ENCODE data around the gene ROBO2.

Gene ROBO2

GRCh38 chr3:77271306-77271705 lies 231.4 kb downstream of the ROBO2 start:
- DNase-seq, result no peak

- no peak for DNase-seq
Measured at GRCh38 chr3:77271711-77272110, 231.8 kb downstream of the ROBO2 start.

DNA sequence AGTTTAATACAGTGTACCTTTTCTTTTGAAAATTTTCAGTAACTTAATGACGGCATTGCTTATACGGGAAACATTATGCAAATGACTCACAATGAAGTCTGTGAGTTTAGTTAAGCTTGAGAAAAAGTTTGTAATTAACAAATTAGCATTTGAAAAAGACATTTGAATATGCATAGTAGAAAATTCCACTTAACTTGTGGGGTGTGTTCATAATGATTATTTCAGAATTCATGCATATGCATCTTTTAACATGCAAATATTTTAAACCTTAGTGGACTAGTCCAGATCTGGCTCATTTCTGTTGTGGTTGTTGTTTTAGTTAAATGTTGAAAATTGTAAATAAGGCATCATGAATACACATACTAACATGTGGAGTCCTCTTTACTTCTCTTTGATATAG lies 239.4 kb downstream of the ROBO2 start:
- DNase-seq, result no peak

- no peak for DNase-seq
Measured at GRCh38 chr3:77281721-77282120, 241.8 kb downstream of the ROBO2 start.

- DNase-seq, result no peak
Measured at GRCh38 chr3:77283108-77283507, 243.2 kb downstream of the ROBO2 start.

- no peak for DNase-seq
Measured at GRCh38 chr3:77288348-77288747, 248.4 kb downstream of the ROBO2 start.

DNA sequence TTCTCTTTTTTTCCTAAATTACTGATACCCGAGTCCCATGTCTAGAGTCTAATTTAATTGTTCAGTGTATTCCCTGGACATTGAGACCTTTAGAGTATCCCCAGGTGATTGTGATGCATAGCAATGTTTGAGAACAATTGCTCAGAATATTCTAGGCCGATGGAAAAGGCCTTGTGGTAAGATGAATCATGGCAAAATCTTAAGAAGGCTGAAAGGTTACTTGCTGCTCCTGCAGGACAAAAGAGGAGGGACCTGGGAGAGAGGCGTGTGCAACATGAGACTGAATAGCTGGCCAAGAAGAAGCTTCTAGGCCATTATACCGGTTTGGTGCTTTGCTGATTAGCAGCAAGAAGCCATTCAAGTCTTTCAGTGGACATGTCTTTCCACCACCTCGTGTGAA lies 256.6 kb downstream of the ROBO2 start:
- no peak for DNase-seq

GRCh38 chr3:77298417-77298816 lies 258.5 kb downstream of the ROBO2 start:
- DNase-seq, result no peak

GRCh38 chr3:77303955-77304699 lies 264.2 kb downstream of the ROBO2 start:
- DNase-seq, result peak; percentile 68

GRCh38 chr3:77304700-77305021 lies 264.8 kb downstream of the ROBO2 start:
- DNase-seq, result no peak

DNA sequence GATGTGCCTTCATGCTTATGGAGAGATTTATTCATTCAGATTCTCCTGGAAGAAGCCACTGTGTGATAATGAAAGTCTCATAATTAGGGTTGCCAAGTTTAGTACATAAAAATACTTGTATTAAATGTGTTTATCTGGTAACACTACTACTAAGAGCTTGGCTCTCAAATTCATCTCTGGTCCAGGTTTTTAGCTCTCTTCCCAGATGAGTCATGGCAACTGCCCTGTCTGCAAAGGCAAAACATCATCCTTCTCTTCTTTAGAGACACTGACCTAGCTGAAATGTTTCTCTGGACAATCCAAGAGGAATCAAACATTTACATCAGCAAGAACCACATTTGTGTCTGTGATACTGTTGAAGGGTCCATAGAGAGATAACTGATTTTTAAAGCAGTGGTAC lies 269.6 kb downstream of the ROBO2 start:
- no peak for DNase-seq

GRCh38 chr3:77313843-77314242 lies 273.9 kb downstream of the ROBO2 start:
- no peak for DNase-seq

- no peak for DNase-seq
Measured at GRCh38 chr3:77319711-77320110, 279.8 kb downstream of the ROBO2 start.

DNA sequence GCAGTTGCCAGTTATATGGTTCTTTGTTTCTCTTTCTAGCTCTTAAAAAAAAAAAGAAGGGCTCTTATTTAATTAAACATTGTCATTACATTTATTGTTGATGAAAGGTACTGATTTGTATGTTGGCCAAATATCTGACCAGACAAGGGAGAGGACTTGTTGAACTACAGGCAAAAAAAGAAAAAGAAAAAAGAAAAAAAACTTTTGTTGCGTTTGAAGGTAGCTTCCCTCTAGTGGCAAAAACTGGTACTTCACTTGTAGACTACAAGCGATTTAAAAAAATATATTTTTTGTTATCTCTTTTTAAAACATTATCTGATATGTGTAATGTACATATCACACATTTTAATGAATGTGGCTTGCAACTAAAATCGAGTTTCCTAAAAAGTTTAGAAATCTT lies 280.6 kb downstream of the ROBO2 start:
- no peak for DNase-seq

GRCh38 chr3:77321646-77322045 lies 281.7 kb downstream of the ROBO2 start:
- DNase-seq, result no peak

GRCh38 chr3:77323626-77324025 lies 283.7 kb downstream of the ROBO2 start:
- no peak for DNase-seq

DNA sequence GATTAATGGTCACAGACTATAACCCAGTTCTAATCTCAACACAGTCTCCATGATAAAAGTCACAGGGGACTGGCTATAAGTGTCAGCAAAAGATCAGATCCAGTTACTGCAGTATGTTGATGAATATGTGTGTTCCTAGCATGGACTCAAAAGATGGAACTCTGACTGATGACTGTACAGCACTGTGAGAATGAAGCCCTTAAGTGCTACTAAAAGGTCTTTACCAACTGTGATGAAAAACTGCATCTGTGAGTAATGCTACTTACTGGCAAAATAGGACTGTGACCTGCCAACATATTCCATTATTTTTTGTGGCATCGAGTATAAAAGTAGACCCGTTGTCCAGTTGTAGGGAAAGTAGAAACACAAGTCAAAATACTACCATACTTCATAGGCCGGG lies 284.2 kb downstream of the ROBO2 start:
- DNase-seq, result no peak

- DNase-seq, result no peak
Measured at GRCh38 chr3:77325280-77325679, 285.4 kb downstream of the ROBO2 start.

DNA sequence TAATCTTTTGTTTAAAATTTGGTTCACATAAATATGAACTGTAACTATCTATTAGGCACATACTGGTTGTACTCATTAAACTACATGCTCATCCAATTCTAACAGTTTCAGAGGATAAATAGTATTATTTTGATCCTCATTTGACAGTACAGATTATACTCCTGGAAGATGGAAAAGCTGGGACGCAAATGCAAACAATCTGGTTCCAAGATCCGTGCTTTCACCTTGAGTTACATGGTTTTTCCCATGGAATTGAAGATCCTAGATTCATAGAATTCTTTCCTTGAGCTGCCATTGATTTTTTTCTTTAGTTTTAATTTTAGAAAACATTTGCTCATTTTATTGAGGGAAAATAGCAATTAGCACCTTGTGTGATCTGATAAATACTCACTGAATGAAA lies 285.8 kb downstream of the ROBO2 start:
- DNase-seq, result no peak

- DNase-seq, result no peak
Measured at GRCh38 chr3:77326586-77326985, 286.7 kb downstream of the ROBO2 start.

DNA sequence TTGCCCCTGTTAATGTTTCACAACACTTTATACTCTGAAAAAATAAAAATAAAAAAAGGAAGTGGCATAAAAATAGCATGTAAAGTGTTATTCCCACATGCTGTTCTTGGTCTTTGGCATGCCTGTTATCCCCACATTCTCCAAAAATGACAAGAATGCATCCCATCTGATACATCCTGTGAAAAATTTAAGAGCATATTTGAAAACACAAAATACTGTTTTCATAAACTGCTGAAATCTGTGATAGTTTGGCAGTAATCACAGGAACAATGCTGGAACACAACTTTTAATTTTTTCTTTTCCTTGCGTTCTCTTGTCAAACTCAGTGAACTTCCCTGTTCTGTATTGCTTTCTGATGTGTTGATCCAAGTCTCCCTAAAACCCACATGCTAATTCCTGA lies 288.8 kb downstream of the ROBO2 start:
- no peak for DNase-seq

DNA sequence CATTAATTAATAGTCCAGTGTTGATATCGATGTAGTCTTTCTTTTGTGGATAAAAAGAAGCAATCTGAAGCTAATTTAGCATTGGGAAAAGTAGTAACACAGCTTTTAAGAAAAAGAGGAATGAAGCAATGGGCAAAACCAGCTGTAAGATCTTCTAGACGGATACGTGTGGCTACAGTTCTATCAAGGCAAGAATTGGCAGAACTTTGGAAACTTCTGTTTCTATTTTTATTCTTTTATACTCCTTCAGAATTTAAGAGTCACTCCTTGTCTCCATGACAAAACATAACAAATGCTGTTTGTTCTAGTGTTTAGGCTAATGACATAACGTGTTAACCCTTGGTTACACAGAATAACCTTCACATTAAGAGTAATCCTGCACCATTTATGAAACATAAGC lies 289.2 kb downstream of the ROBO2 start:
- no peak for DNase-seq

- no peak for DNase-seq
Measured at GRCh38 chr3:77338195-77338594, 298.3 kb downstream of the ROBO2 start.

DNA sequence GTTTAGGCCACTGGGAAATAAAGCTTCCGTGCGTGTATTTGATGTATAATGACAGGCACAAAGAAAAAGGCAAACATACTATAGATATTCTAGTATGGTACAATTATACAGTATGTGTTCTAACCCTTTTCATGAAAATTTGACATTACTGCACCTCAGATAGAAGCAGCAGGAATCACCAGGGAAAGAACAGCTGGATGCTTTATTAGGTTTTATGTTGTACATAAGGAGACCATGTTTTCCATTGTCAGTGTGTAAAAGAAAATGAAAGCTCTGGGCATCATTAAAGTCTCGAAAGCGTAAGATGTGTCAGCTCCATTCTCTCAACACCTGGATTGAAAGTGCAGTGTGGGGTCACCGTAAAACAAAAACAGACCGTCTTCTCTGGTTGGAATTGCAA lies 302.1 kb downstream of the ROBO2 start:
- no peak for DNase-seq

- no peak for DNase-seq
Measured at GRCh38 chr3:77342688-77343087, 302.8 kb downstream of the ROBO2 start.

GRCh38 chr3:77345009-77345408 lies 305.1 kb downstream of the ROBO2 start:
- DNase-seq, result no peak
